VCaP (cell line): ENCODE results near the gene ELF2.

Experiments
- H3K27ac ChIP-seq: fragments of 450-650 bp; 2 replicates; pipeline ENCODE4 v1.5.1; 2017
- TF ChIP-seq, protein P1 (sequence below): fragments of 450-650 bp; conservative IDR thresholded peaks from 2 replicates; pipeline ENCODE4 v1.5.1; 2017; ENCODE audit warnings: mild to moderate bottlenecking, moderate library complexity

Gene ELF2

DNA sequence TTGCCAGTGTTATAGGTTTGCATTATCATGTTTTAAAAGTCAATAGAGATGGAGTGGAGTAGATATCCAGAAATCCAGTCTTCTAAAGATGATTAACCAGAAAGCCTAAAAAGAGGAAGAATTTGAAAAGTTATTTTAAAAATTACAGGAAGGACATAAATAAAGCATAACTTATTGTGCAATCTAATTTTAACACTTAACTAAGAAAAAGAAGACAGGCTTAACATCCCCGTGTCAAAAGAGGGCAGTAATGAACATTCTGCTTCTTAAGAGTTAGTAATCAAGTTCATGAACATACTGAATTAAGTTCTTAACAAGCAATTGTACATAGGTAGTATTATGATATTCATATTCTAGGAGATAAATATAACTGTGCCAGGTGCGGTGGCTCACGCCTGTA lies 39.3 kb downstream of the ELF2 start:
- H3K27ac ChIP-seq, result no peak overlapping the region
- TF ChIP-seq, protein P1, sequence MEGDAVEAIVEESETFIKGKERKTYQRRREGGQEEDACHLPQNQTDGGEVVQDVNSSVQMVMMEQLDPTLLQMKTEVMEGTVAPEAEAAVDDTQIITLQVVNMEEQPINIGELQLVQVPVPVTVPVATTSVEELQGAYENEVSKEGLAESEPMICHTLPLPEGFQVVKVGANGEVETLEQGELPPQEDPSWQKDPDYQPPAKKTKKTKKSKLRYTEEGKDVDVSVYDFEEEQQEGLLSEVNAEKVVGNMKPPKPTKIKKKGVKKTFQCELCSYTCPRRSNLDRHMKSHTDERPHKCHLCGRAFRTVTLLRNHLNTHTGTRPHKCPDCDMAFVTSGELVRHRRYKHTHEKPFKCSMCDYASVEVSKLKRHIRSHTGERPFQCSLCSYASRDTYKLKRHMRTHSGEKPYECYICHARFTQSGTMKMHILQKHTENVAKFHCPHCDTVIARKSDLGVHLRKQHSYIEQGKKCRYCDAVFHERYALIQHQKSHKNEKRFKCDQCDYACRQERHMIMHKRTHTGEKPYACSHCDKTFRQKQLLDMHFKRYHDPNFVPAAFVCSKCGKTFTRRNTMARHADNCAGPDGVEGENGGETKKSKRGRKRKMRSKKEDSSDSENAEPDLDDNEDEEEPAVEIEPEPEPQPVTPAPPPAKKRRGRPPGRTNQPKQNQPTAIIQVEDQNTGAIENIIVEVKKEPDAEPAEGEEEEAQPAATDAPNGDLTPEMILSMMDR, result no peak

DNA sequence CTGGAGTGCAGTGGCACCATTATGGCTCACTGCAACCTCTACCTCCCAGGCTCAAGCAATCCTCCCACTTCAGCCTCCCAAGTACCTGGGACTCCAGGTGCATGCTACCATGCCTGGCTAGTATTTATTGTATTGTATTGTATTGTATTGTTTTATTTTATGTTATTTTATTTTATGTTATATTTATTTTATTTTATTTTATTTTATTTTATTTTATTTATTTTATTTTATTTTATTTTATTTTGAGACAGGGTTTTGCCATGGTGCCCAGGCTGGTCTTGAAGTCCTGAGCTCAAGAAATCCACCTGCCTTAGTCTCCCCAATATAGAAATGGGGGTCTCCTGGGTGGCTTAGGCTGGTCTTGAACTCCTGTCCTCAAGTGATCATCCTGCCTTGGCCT lies 42.6 kb downstream of the ELF2 start:
- TF ChIP-seq, protein P1, result no peak
- no peak overlapping the region for H3K27ac ChIP-seq

DNA sequence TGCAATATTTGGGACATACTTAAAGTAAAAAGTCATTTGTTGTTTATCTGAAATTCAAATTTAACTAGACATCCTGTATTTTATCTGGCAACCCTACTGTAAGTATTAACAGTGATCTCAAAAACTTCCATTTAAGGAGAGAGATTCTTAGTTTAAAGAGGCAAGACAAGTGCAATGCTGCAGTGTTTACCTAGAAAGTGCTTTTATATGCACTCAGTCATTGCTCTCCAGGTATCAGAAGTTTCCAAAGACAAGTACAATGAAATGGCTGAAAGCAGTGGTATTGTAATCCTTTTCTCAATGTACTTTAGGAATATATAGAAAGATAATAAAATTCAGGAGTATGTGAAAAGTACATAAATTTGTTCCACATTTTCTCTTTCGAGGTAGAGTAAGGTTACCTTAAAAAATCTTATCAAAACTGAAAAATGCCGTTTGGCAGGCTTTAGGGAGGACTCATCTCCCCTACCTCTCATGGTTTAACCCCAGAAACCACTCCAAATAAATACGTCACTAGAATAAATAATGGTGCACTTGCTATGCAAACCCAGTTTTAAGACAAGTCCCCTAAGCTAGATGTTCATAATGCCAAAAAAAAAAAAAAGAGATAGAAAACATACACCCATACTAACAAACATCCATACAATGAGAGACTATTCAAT lies 45.7 kb downstream of the ELF2 start:
- no peak overlapping the region for H3K27ac ChIP-seq
- TF ChIP-seq, protein P1, result no peak

DNA sequence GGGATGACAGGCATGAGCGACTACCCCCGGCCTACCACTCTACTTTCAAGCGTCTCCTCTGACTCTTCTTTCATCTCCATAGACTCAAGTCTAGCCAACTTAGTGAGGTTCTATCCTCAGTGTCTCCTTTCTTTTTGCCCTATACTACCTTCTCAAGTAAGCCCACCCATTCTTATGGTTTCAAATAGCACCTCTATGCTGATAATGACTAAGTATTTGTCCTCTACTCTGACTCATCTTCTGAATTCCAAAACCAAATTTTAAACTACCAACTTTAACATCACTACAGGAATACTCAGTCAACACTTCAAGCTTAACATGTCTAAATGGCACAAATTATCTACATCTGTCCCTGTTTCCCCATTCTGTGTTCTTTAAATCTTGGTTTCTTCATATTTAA lies 47.8 kb downstream of the ELF2 start:
- no peak overlapping the region for H3K27ac ChIP-seq
- TF ChIP-seq, protein P1, result no peak

DNA sequence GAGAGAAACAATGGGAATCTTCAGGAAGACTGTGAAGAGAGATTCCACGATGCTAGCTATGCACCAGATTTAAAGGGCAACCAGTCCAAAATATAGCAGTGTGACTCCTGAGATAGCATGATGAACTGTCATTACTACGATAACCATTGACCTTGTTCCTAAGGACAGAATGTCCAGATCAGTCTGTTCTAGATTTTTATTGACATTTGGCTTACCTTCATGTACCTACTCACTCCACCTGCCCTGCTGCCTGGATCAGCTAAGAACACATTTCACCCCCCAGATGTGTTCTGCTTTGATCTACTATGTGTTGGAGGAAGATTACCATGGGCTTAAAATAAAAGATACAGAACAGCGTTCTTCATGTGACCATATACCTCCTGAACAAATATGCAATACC lies 50.1 kb downstream of the ELF2 start:
- H3K27ac ChIP-seq, result no peak overlapping the region; the same call in 1 of the 2 replicates
- TF ChIP-seq, protein P1, result no peak

DNA sequence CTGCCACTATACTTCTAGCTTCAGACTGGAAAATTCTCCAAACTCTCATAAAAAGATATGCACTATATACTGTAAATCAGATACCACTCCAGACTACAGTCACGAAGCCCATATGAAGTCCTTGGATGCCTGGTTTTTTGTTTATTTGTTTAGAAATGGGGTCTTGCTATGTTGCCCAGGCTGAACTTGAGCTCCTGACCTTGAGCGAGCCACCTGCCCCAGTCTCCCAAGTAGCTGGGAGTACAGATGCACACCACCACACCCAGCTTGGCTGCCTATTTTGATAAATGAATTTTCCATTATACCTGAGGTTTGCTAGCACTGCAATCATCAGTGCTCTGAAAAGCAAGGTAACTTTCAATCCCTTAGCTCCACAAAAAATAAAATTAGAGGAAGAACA lies 53.1 kb downstream of the ELF2 start:
- TF ChIP-seq, protein P1, result no peak
- H3K27ac ChIP-seq, result no peak overlapping the region

DNA sequence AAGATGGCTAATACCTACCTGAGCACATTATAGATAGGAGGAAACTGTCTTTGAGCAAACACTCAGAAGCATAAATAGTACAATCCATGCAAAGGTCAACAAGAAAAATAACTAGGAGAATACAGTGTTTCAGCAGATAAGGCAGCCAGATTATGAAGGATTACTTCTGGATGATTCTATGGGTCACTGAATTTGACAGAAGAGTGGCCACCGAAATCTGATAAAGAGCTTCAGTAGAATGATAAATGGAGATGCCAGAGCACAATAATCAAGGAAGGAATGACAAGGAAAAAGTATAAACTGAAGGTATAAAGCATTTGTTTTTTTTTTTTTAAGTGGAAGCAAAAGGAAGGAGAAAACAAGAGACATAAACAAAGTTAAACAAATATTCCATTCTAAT lies 58.7 kb downstream of the ELF2 start:
- TF ChIP-seq, protein P1, result no peak
- 0 out of 2 replicates have a peak overlapping the region, but pooled peaks have one; percentile 16 for H3K27ac ChIP-seq
